ENCODE results near the gene PIK3CB. TPM values are rescaled to one million over a fixed set of nuclear protein-coding genes. Genes with fewer than 3 reads are reported as not detected.

The PIK3CB gene
- total RNA-seq, 1 experiment from 2014 or later = 35.6 TPM

DNA sequence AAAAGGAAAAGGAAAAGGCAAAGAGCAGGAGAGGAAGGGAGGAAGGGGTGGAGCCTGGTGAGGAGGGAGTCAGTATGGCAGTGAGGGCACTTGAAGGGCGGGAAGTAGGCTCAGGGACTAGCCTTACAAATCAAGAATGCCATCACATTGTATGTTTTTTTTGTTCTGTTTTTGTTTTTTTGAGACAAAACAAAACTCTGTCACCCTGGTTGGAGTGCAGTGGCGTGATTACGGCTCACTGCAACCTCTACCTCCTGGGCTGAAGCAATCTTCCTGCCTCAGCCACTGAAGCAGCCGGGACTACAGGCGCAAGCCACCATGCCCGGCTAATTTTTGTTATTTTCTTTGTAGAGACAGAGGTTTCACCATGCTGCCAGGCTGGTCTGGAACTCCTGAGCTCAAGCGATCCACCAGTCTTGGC lies 10.5 kb upstream of the PIK3CB start:
- no peaks in the 10 kb centered on the region; a peak in 1 of 7 replicates for H3K36me3 Mint-ChIP-seq (ENCODE audit: insufficient read depth in 1 of 3, low read depth in 3 of 3)
- no peaks in the 10 kb centered on the region for H4K20me1 ChIP-seq (ENCODE audit: control insufficient read depth, insufficient read depth, insufficient read length)
- H3K27me3 Mint-ChIP-seq (ENCODE audit: low read depth) = no peaks in the 10 kb centered on the region
- H3K4me1 ChIP-seq (ENCODE audit: insufficient read depth, low read length) = peaks cover 8% of the 10 kb centered on the region
- no peaks in the 10 kb centered on the region for H3K9me3 ChIP-seq (ENCODE audit: control insufficient read depth, low read depth, low read length)
- H3K9ac ChIP-seq (ENCODE audit: extremely low read depth, insufficient read length, low read length) = peak overlapping the region; percentile 20
- no peak overlapping the region for H3K56ac ChIP-seq (ENCODE audit: insufficient read length, low read depth, low read length)
- H2BK5ac ChIP-seq (ENCODE audit: insufficient read length, low read length) = peak overlapping the region; percentile 97
- H3K79me2 ChIP-seq (ENCODE audit: insufficient read depth, low read length) = no peaks in the 10 kb centered on the region
- no CpG with 5 or more reads among the region's 7 CpGs for WGBS (ENCODE audit: extremely low coverage, insufficient read length, low lambda C conversion rate)
- peak overlapping the region; percentile 74 for H4K8ac ChIP-seq (replicated peaks; ENCODE audit: insufficient read length, low read depth, low read length)
- H3K79me1 ChIP-seq (ENCODE audit: insufficient read depth, low read depth, low read length, poor library complexity, severe bottlenecking) = no peaks in the 10 kb centered on the region
- no peak overlapping the region for H3K4ac ChIP-seq (ENCODE audit: low read depth, low read length)
- H3K18ac ChIP-seq (ENCODE audit: insufficient read length, low read depth, low read length) = peak overlapping the region; percentile 59
- no peak for TF ChIP-seq CTCF (conservative IDR thresholded peaks at IDR 0.05)
- no peak overlapping the region for H2AFZ ChIP-seq (ENCODE audit: low read length)
- H3T11ph ChIP-seq (ENCODE audit: low read length) = no peak overlapping the region
- H2AK5ac ChIP-seq (ENCODE audit: insufficient read length, low read length) = no peak overlapping the region
- H3K27ac ChIP-seq (ENCODE audit: insufficient read length, low read depth, low read length) = peak overlapping the region; percentile 97
- H3K27me3 ChIP-seq (ENCODE audit: insufficient read depth, low read length) = no peaks in the 10 kb centered on the region
- no peak overlapping the region for H3K4me3 Mint-ChIP-seq
- peaks cover 38 to 49% of the 10 kb centered on the region in 2 experiments for H3K4me1 Mint-ChIP-seq
- H3K27ac Mint-ChIP-seq = peak overlapping the region; percentile 23 to 98 (median 98); a peak in 4 of 7 replicates
- no peak overlapping the region for H3K4me2 ChIP-seq (ENCODE audit: insufficient read depth, insufficient read length, low read length)
- H4K91ac ChIP-seq (ENCODE audit: insufficient read length, low read depth, low read length) = peak overlapping the region; percentile 71
- peak overlapping the region; percentile 93 for H2BK12ac ChIP-seq (ENCODE audit: insufficient read length, low read depth, low read length)
- DNase-seq = peak; percentile 63
- no peak overlapping the region for H2BK20ac ChIP-seq (ENCODE audit: low read depth, low read length, poor library complexity, severe bottlenecking)
- peak overlapping the region; percentile 84 for H3K14ac ChIP-seq (ENCODE audit: insufficient read depth, low read length)
- H3K23me2 ChIP-seq (ENCODE audit: insufficient read length, low read depth, low read length, poor library complexity, severe bottlenecking) = no peaks in the 10 kb centered on the region
- H2BK15ac ChIP-seq (ENCODE audit: low read depth, low read length) = no peak overlapping the region
- peak overlapping the region; percentile 10 for H4K5ac ChIP-seq (ENCODE audit: insufficient read length, low read depth, low read length)
- no peak overlapping the region for H3K23ac ChIP-seq (ENCODE audit: insufficient read length, low read depth, low read length)
- no peak overlapping the region for H2BK120ac ChIP-seq (ENCODE audit: low read depth, low read length, poor library complexity, severe bottlenecking)
- H3K9me3 Mint-ChIP-seq = no peaks in the 10 kb centered on the region
